Activated CD4-positive, alpha-beta memory T cell treated with anti-CD3 and anti-CD28 coated beads for 36 hours (primary cell): ENCODE data around the gene PREX1. TPM values are rescaled to one million over a fixed set of nuclear protein-coding genes. Genes with fewer than 3 reads are reported as not detected.
"Not testable (repeated sequence)": the region's sequence is repeated elsewhere in the genome, so short reads cannot be mapped to it uniquely, and the experiment has no call there.

ENCODE experiments used
- CTCF ChIA-PET: fragments of 350-600 bp; sonication (Branson Sonifier 250); formaldehyde crosslinking; loops from one replicate; lab custom pipeline; 2021; ENCODE audit warnings: antibody characterized with exemption, inconsistent platforms; lab: Charles Lee
- POLR2A ChIA-PET: fragments of 350-600 bp; sonication (Branson Sonifier 250); formaldehyde crosslinking; loops from one replicate; lab custom pipeline; 2021; ENCODE audit warnings: antibody characterized with exemption; lab: Charles Lee
- DNase-seq: peaks from one replicate; pipeline ENCODE4 v3.0.0-alpha.2; 2020
- H3K27ac Mint-ChIP-seq: one replicate; pipeline ENCODE4 v1.8.0; 2021; ENCODE audit warnings: mixed read lengths
- H3K27me3 Mint-ChIP-seq: one replicate; pipeline ENCODE4 v1.8.0; 2021; ENCODE audit warnings: mixed read lengths
- H3K36me3 Mint-ChIP-seq: one replicate; pipeline ENCODE4 v1.8.0; 2021; ENCODE audit warnings: mixed read lengths
- H3K4me1 Mint-ChIP-seq: one replicate; pipeline ENCODE4 v1.8.0; 2021; ENCODE audit warnings: low read depth, mixed read lengths
- H3K4me3 Mint-ChIP-seq: one replicate; pipeline ENCODE4 v1.8.0; 2021; ENCODE audit warnings: mild to moderate bottlenecking, mixed read lengths
- H3K9me3 Mint-ChIP-seq: one replicate; pipeline ENCODE4 v1.8.0; 2021; ENCODE audit warnings: mixed read lengths
- intact Hi-C: fragments of 100-400 bp; cut with micrococcal nuclease; formaldehyde crosslinking; loops from one replicate; pipeline ENCODE4 v1.15.1; 2023
- total RNA-seq, 2 experiments: library from RNA; stranded (reverse); gene quantifications; one replicate each; pipeline ENCODE4 v1.2.3, GENCODE V29; 2021

Gene PREX1
- total RNA-seq, 2 experiments from 2014 or later, result 91.5 to 92.8 TPM

DNA sequence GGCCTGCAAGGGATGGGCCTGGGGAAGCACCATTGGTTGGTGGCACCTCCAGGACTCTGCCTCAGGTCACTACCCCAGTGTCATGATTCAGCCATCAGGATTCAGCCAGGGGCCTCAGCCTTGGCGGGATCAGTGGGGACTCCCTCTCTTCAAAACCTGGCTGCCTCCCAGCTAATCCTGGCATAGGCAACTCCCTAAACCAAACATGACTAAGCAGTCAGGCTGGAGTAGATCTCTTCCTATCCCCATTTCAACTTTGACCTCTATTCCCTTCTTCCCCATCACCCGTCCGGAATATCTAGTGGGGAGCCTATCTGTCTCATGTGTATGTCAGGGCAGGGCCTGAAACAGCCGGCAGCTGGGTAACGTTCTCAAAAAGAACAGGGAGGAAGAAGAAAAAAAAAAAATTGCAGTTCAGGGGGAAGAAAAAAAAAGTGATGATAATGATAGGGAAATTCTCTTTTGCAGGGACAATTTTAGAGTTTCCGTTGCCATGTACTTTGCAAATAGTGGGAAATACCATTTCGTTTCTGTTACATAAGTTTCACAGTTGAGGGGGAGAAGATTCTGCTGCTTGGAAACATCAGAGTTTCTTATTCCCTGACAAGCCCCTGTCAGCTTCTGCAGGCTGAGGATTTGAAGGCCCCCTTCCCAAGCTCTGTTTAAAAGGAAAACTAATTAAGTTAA, 4.1 kb upstream of the PREX1 start:
- POLR2A ChIA-PET, result no interaction called here
- intact Hi-C loops, result no loop called here
- Mint-ChIP-seq H3K36me3 (peaks cover 3% of the 10 kb centered on the region), H3K27ac (no peak overlapping the region), H3K27me3 (no peaks in the 10 kb centered on the region), H3K9me3 (no peaks in the 10 kb centered on the region), H3K4me1 (peaks cover 7% of the 10 kb centered on the region), H3K4me3 (no peak overlapping the region)
- DNase-seq, result no peak
- CTCF ChIA-PET, result interaction anchor here (1.1 to 1.3 kb wide), 2 partner anchors 35 to 175 kb away, joined by 3 read pairs; no protein-coding TSS in a partner anchor

DNA sequence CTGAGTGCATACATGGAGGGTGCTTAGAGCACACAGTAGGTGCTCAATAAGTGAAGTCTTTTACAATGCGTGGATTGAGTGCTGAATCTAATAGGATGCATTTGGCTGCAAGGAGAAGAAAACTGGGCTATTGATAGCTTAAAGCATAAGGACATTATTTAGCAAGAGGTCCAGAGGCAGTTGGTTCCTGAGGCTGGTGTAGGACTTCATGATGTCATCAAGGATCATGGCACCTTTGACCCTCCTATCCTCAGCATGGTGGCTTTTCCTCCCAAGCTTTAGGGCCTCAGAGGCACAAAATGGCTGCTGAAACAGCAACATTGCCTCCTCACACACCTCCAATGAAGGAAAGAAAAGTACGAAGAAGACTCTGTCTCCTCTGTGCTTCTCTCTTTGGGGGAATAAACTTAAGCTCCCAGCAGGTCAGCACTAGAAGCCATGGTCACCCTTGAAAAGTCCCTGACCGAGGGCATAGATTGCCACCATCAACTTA, 3.1 kb upstream of the PREX1 start:
- no peaks in the 10 kb centered on the region for H3K27me3 Mint-ChIP-seq
- H3K36me3 Mint-ChIP-seq, result peaks cover 11% of the 10 kb centered on the region
- no peak for DNase-seq
- peaks cover 7% of the 10 kb centered on the region for H3K4me1 Mint-ChIP-seq
- ChIA-PET POLR2A (no interaction called here), CTCF (no interaction called here)
- intact Hi-C loops, result no loop called here
- H3K4me3 Mint-ChIP-seq, result no peak overlapping the region
- no peak overlapping the region for H3K27ac Mint-ChIP-seq
- no peaks in the 10 kb centered on the region for H3K9me3 Mint-ChIP-seq

DNA sequence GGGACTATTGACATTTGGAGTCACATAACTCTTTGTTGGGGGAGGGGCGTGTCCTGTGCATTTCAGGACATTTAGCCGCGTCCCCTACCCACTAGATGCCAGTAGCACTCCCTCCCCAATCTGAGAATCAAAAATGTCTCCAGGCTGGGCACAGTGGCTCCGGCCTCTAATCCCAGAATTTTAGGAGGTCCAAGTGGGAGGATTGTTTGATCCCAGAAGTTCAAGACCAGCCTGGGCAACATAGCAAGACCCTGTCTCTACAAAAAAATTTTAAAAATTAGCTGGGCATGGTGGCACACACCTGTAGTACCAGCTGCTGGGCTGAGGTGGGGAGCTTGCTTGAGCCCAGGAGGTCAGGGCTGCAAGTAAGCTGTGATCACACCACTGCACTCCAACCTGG, 2.1 kb upstream of the PREX1 start:
- Mint-ChIP-seq H3K27me3 (no peaks in the 10 kb centered on the region), H3K4me3 (no peak overlapping the region), H3K36me3 (peaks cover 13% of the 10 kb centered on the region), H3K4me1 (peaks cover 13% of the 10 kb centered on the region), H3K27ac (no peak overlapping the region), H3K9me3 (no peaks in the 10 kb centered on the region)
- DNase-seq, result no peak
- intact Hi-C loops, result loop anchor here (5.0 kb wide), 2 partner anchors 92 to 217 kb away; partner anchors contain the start of genes ARFGEF2 and CSE1L
- POLR2A ChIA-PET, result no interaction called here
- CTCF ChIA-PET, result interaction anchor here (3.7 kb wide), 1 partner anchor 173 kb away, joined by 21 read pairs; no protein-coding TSS in a partner anchor

DNA sequence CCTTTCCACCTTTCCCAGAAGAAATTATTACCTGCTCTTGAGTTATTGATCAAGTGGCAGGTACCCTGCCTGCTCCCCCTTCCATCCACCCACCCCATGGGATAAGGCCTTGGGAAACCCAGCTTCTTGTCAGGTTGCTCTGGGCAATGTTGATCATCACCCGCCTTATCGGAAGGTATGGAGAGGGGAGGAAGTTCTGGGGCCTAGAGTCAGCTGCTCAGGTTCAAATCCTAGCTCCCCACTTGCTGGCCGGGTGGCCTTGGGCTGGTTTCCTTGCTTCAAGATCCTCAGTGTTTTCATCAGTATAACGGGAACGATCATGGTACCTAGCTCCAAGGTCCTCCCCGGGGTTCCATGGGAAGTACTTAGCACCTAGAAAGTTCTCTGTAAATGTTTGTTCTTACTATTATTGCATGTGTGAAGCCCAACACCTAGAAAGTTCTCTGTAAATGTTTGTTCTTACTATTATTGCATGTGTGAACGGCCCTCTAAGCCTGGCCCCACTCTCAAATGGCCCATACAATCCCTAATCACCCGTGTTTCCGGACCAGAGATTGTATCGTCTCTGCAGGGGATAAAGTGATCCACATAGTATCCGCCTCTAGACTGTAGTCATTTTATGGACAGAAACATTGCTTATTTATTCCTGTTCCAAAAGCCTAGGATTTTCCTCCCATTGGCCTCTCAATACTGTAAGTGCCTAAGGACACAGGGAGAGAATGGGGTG, 1.1 kb upstream of the PREX1 start:
- H3K27ac Mint-ChIP-seq, result peak overlapping the region; percentile 72
- no peaks in the 10 kb centered on the region for H3K27me3 Mint-ChIP-seq
- intact Hi-C loops, result loop anchor here (5.0 kb wide), 2 partner anchors 93 to 218 kb away; partner anchors contain the start of genes ARFGEF2 and CSE1L
- no peaks in the 10 kb centered on the region for H3K9me3 Mint-ChIP-seq
- peaks cover 13% of the 10 kb centered on the region for H3K36me3 Mint-ChIP-seq
- no peak for DNase-seq
- peak overlapping the region; percentile 76 for H3K4me3 Mint-ChIP-seq
- ChIA-PET POLR2A (interaction anchor here (1.3 to 4.8 kb wide), 4 partner anchors 15 to 45 kb away, joined by 4 to 30 read pairs (median 6); no protein-coding TSS in a partner anchor), CTCF (interaction anchor here (1.2 to 3.7 kb wide), 4 partner anchors 17 to 172 kb away, joined by 3 to 21 read pairs (median 4); no protein-coding TSS in a partner anchor)
- H3K4me1 Mint-ChIP-seq, result peaks cover 24% of the 10 kb centered on the region

DNA sequence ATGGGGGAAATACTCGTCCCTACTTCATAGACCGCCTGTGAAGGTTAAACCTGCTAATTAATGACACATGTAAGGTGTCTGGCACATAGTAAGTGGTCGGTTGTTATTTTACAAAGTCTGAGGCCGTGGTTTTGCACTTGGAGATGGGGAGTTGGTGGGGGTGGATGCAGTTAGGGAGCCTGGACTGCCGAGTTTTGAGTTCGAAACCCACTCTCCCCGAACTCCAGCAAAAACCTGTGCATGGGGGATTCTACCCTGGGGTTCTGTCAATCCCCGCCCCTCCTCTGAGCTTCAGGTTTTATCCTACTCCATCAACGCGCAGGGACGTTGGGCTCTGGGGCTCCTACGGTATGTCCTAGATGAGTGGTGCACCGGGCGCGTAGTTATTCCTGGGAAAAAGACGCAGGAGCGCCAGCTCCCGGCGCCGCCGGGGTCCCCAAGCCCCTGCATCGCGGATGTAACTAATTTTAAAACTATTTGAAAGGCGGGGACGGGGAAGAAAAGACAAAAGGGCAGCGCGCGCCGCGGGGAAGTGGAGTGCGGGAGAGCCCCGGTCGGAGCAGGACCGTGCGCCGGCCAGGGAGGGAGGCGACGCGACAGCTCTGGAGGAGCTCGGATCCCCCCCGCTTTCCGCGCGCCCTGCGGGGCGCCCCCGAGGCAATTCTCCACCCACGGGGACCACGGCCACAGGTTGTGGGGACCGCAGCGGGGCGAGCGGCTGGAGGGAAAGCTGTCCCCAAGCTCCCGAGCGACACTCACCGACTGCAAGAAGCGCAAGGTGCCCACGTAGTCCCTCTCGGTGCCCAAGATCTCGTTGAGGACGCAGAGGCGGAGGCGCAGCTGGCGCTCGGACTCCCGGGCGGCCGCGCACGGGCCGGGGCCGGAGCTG, 672 bp downstream of the PREX1 start:
- H3K4me3 Mint-ChIP-seq, result peak overlapping the region; percentile 87

DNA sequence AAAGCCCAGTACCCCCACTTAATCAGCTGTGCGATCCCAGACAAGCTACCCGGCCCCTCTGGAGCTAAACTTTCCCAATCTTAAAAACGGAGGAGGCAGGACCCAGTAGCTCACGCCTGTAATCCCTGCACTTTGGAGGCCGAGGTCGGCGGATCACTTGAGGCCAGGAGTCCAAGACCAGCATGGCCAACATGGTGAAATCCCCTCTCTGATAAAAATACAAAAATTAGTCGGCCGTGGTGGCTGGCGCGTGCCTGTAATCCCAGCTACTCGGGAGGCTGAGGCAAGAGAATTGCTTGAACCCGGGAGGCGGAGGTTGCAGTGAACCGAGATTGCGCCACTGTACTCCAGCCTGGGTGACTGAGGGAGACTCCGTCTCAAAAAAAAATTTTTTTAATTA, 1.3 kb downstream of the PREX1 start:
- Mint-ChIP-seq H3K36me3 (peaks cover 18% of the 10 kb centered on the region), H3K4me1 (peaks cover 45% of the 10 kb centered on the region), H3K4me3 (peak overlapping the region; percentile 87), H3K27ac (peak overlapping the region; percentile 98)
- DNase-seq, result peak; percentile 36
- intact Hi-C loops, result loop anchor here (5.0 kb wide), 2 partner anchors 96 to 221 kb away; partner anchors contain the start of genes ARFGEF2 and CSE1L
- ChIA-PET POLR2A (interaction anchor here (0.6 to 4.8 kb wide), 13 partner anchors 9 to 1132 kb away, joined by 3 to 30 read pairs (median 3); no protein-coding TSS in a partner anchor), CTCF (interaction anchor here (0.9 to 2.0 kb wide), 8 partner anchors 8 to 191 kb away, joined by 3 to 6 read pairs (median 4); no protein-coding TSS in a partner anchor)
- not testable (repeated sequence) for H3K27me3 Mint-ChIP-seq, H3K9me3 Mint-ChIP-seq

More for the DNA sequence above, 672 bp downstream of the PREX1 start:
- intact Hi-C loops, result loop anchor here (5.0 kb wide), 2 partner anchors 95 to 220 kb away; partner anchors contain the start of genes ARFGEF2 and CSE1L
- Mint-ChIP-seq H3K36me3 (peaks cover 17% of the 10 kb centered on the region), H3K27me3 (no peaks in the 10 kb centered on the region), H3K9me3 (no peaks in the 10 kb centered on the region), H3K4me1 (peaks cover 41% of the 10 kb centered on the region), H3K27ac (peak overlapping the region; percentile 98)
- DNase-seq, result peak; percentile 52
- POLR2A ChIA-PET, result interaction anchor here (0.6 to 4.8 kb wide), 13 partner anchors 9 to 1133 kb away, joined by 3 to 30 read pairs (median 5); no protein-coding TSS in a partner anchor
- CTCF ChIA-PET, result interaction anchor here (0.9 to 3.7 kb wide), 12 partner anchors 9 to 192 kb away, joined by 3 to 21 read pairs (median 4); no protein-coding TSS in a partner anchor

DNA sequence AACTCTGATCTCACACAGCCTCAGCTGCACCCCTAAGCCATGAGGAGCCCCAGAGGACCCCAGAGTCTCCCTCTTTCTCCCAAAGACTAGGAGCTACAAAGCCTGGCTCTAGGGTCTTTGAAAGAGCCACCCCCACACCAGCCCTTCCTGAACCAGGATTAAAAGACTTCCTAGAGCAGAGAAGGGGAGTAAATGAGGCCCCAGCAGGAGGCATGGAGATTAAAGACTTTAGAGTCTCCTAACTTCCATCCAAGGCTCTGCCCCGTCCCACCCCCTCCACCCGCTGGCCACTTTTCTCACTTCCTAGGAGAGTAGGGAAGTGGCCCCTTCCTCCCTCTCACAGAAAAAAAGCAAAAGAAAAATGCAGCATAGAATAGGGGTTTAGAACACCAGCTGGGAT, 1.7 kb downstream of the PREX1 start:
- ChIA-PET POLR2A (interaction anchor here (0.6 to 4.8 kb wide), 10 partner anchors 8 to 1132 kb away, joined by 3 to 30 read pairs (median 3); no protein-coding TSS in a partner anchor), CTCF (interaction anchor here (0.9 to 2.0 kb wide), 7 partner anchors 8 to 191 kb away, joined by 3 to 6 read pairs (median 4); no protein-coding TSS in a partner anchor)
- peaks cover 18% of the 10 kb centered on the region for H3K36me3 Mint-ChIP-seq
- peak overlapping the region; percentile 98 for H3K27ac Mint-ChIP-seq
- H3K27me3 Mint-ChIP-seq, result no peaks in the 10 kb centered on the region
- no peak for DNase-seq
- intact Hi-C loops, result loop anchor here (5.0 kb wide), 2 partner anchors 96 to 221 kb away; partner anchors contain the start of genes ARFGEF2 and CSE1L
- peak overlapping the region; percentile 87 for H3K4me3 Mint-ChIP-seq
- no peaks in the 10 kb centered on the region for H3K9me3 Mint-ChIP-seq
- peaks cover 50% of the 10 kb centered on the region for H3K4me1 Mint-ChIP-seq

DNA sequence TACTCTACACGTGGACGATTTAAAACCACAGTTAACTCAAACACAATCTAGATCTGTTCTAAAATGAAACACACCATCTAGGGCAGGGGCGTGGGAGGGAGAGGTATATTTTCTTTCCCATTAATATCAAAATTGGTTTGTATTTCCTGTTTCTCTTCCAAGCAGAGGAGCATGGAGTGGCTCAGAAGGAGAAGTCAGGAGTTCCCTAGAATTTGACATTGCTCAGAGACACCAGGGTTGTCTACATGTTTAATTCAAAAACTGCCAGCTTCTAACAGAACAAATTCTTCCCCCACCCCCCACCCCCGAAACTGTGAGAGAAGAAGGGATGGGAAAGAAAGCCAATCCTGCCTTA, 2.3 kb downstream of the PREX1 start:
- no peaks in the 10 kb centered on the region for H3K27me3 Mint-ChIP-seq
- peak overlapping the region; percentile 98 for H3K27ac Mint-ChIP-seq
- intact Hi-C loops, result loop anchor here (2.0 to 5.0 kb wide), 3 partner anchors 97 to 222 kb away; partner anchors contain the start of genes ARFGEF2 and CSE1L
- ChIA-PET POLR2A (interaction anchor here (1.0 to 4.8 kb wide), 4 partner anchors 13 to 97 kb away, joined by 3 to 30 read pairs (median 16); no protein-coding TSS in a partner anchor), CTCF (interaction anchor here (2.0 kb wide), 1 partner anchor 66 kb away, joined by 6 read pairs; no protein-coding TSS in a partner anchor)
- no peak for DNase-seq
- no peaks in the 10 kb centered on the region for H3K9me3 Mint-ChIP-seq
- peak overlapping the region; percentile 87 for H3K4me3 Mint-ChIP-seq
- H3K36me3 Mint-ChIP-seq, result peaks cover 18% of the 10 kb centered on the region
- H3K4me1 Mint-ChIP-seq, result peaks cover 55% of the 10 kb centered on the region

DNA sequence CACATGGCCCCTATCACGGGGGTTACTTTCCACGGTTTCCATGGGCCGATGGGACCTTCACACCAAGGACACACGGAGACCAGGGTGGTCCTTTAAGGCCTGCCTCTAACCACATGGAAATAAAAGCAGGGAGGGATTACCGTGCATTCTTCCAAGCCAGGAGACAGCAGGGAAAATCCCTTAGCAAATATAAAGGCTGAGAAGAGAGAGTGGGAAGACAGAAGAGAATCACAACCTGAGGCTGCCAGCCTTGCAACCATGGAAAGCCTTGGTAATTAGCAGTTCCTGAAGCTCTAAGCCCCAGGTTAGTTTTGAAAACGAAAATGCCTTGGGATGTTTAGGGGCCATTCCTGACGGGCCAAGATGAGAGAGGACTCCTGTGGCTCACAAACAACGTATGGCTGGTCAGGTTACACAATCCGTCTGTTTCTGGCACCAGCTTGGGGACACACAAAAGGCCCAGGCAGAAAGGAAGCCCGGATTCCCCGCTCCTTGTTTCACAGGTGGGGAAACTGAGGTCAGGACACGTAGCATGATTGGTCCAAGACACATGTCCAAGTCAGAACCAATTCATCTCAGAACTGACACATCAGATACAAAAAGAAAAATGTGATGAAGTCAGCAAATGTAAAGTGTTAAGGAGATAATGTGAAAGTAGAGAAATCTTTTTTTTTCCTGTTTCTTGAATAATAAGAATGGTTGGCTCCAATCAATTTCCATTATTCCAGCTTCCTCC, 2.8 kb downstream of the PREX1 start:
- peak; percentile 35 for DNase-seq
- intact Hi-C loops, result loop anchor here (1.0 to 5.0 kb wide), 11 partner anchors 22 to 1338 kb away; partner anchors contain the start of genes ARFGEF2 and CSE1L
- Mint-ChIP-seq H3K4me3 (peak overlapping the region; percentile 87), H3K9me3 (no peaks in the 10 kb centered on the region), H3K4me1 (peaks cover 60% of the 10 kb centered on the region), H3K27me3 (no peaks in the 10 kb centered on the region), H3K27ac (peak overlapping the region; percentile 98), H3K36me3 (peaks cover 23% of the 10 kb centered on the region)
- ChIA-PET POLR2A (interaction anchor here (1.1 to 4.8 kb wide), 3 partner anchors 35 to 97 kb away, joined by 3 to 30 read pairs (median 29); no protein-coding TSS in a partner anchor), CTCF (interaction anchor here (2.0 kb wide), 1 partner anchor 65 kb away, joined by 6 read pairs; no protein-coding TSS in a partner anchor)
